Epithelial cell of esophagus (primary cell): ENCODE measurements around the gene DNAH9.

ENCODE experiments used
- DNase-seq: peaks from one replicate; pipeline ENCODE4 v3.0.0; 2010; ENCODE audit warnings: low read depth
- H3K4me3 ChIP-seq: 2 replicates; pipeline ENCODE4 v1.5.1; 2011; ENCODE audit warnings: mild to moderate bottlenecking, low read length, control low read depth
- TF ChIP-seq, protein P1 (sequence below): IDR thresholded peaks from 2 replicates; pipeline ENCODE4 v1.5.1; 2011; ENCODE audit warnings: low read depth, mild to moderate bottlenecking, low read length, control low read depth, inconsistent platforms; ENCODE audit not compliant: insufficient read depth; ENCODE audit errors: missing control alignments

DNAH9 gene

GRCh38 chr17:11855306-11855705 is 257.0 kb downstream of the DNAH9 start:
- no peak for DNase-seq
- H3K4me3 ChIP-seq, result no peak overlapping the region
- TF ChIP-seq, protein P1, sequence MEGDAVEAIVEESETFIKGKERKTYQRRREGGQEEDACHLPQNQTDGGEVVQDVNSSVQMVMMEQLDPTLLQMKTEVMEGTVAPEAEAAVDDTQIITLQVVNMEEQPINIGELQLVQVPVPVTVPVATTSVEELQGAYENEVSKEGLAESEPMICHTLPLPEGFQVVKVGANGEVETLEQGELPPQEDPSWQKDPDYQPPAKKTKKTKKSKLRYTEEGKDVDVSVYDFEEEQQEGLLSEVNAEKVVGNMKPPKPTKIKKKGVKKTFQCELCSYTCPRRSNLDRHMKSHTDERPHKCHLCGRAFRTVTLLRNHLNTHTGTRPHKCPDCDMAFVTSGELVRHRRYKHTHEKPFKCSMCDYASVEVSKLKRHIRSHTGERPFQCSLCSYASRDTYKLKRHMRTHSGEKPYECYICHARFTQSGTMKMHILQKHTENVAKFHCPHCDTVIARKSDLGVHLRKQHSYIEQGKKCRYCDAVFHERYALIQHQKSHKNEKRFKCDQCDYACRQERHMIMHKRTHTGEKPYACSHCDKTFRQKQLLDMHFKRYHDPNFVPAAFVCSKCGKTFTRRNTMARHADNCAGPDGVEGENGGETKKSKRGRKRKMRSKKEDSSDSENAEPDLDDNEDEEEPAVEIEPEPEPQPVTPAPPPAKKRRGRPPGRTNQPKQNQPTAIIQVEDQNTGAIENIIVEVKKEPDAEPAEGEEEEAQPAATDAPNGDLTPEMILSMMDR, result no peak

DNA sequence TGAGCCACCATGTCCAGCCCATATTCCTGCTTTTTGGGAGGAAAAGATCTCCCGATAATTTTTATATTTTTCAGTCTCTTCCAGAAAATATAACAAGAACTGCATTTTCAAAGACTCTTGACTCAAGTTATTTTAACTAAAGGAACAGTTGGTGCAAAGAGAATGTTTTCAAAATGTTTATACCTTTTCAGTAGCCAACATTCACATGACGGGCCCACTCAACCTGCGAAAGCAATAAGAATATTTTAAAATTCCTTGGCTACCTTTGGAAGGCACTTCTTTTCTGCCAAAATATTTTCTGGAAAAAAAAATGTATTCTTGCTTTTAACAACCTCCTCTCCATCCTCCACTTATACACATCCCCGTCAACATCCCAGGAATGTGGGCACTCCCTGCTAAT is 258.7 kb downstream of the DNAH9 start:
- no peak overlapping the region for H3K4me3 ChIP-seq
- TF ChIP-seq, protein P1, result no peak

DNA sequence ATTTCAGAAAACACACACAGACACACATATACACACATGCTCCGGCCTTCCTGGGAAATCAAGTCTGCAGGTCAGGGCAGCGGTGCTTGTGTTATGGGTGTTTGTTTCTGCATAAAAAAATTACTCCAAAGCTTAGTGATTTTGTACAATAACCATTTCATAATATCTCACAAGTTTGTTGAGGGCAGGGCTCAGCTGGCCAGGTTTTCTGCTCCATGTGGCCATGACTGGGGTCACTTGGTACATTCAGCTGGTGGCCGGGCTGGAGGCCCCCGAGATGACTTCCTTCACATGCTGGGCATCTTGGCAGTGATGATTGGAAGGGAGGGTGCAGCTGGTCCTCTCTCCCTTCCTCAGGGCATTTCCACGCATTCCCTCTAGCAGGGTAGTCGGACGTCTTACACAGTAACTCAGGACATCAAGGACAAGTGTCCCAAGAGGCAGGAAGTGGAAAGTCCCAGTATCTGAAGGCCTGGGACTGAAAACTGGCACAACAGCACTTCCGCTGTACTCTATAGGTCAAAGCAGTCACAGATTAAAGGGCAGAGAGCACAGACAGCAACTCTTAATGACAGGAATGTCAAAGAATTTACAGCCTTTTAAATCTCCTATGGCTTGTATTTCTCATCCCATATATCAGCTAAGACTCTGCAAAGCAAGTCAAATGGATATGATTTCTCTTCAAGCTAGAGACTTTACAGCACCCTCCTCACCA is 271.6 kb downstream of the DNAH9 start:
- DNase-seq, result no peak
- TF ChIP-seq, protein P1, result no peak
- no peak overlapping the region for H3K4me3 ChIP-seq

More for the DNA sequence above, 258.7 kb downstream of the DNAH9 start:
- no peak for DNase-seq

- no peak for DNase-seq
- H3K4me3 ChIP-seq, result no peak overlapping the region
- TF ChIP-seq, protein P1, result no peak
Observed at GRCh38 chr17:11871773-11872172, 273.5 kb downstream of the DNAH9 start.

GRCh38 chr17:11874756-11875155 is 276.5 kb downstream of the DNAH9 start:
- no peak for DNase-seq
- TF ChIP-seq, protein P1, result no peak
- H3K4me3 ChIP-seq, result no peak overlapping the region

DNA sequence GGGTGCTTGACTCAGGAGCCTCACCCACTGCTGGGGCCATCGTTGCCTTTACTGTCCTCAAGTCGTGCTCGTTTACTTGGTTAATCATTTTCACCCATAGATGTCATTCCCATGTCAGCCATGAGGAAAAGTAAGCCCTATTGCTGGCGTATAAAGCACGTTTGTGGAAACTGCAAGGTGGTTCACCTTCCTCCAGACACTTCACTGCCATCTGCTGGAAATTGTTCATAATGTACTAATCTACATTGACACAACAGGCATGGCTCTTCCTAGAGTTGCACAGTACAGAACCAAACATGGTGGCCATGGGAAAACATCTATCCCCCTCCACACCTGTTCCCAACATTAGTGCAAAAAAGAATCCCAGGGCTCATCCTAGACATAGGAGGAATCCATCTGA is 282.4 kb downstream of the DNAH9 start:
- TF ChIP-seq, protein P1, result no peak
- peak; percentile 20 for DNase-seq
- no peak overlapping the region for H3K4me3 ChIP-seq

DNA sequence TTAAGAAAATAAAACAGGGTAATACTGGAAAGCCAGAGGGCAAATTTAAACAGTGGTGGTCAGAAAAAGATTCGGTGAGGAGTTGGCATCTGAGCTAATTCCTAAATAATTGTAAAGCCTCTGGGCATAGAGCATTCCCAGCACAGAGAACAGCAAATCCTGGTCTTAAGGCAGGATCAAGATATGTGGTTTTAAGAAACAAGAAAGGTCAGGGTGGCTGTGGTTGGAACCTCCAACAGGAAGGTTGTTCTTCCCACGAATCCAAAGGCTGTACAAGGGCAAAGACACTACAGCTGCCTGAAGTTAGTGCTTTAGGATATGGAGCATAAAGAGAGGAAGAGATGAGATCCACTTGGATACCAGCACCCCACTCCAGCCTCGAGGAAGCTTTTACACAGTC is 284.4 kb downstream of the DNAH9 start:
- no peak for DNase-seq
- TF ChIP-seq, protein P1, result no peak

More for the DNA sequence above, 284.4 kb downstream of the DNAH9 start:
- H3K4me3 ChIP-seq, result no peak overlapping the region
